Fibroblast of skin of left quadriceps (primary cell): ENCODE measurements around the gene TMEM54.

Source experiments
- DNase-seq, 2 experiments: peaks; one replicate each; pipeline ENCODE4 v3.0.0-alpha.2; 2013; ENCODE audit warnings: low read depth in 2 of 2

Gene TMEM54

GRCh38 chr1:32895325-32896215, 5.6 kb downstream of the TMEM54 start:
- DNase-seq = no peak

- no peak for DNase-seq
Observed at GRCh38 chr1:32894681-32895080, 6.5 kb downstream of the TMEM54 start.

- no peak for DNase-seq
Observed at GRCh38 chr1:32894019-32894600, 7.1 kb downstream of the TMEM54 start.

GRCh38 chr1:32893198-32894018, 7.8 kb downstream of the TMEM54 start:
- DNase-seq = no peak

- DNase-seq = no peak
Observed at GRCh38 chr1:32892368-32893197, 8.6 kb downstream of the TMEM54 start.

GRCh38 chr1:32891630-32892029, 9.6 kb downstream of the TMEM54 start:
- DNase-seq = no peak

- DNase-seq = no peak
Observed at GRCh38 chr1:32891241-32891570, 10.0 kb downstream of the TMEM54 start.

- DNase-seq = no peak
Observed at GRCh38 chr1:32890516-32891240, 10.5 kb downstream of the TMEM54 start.

GRCh38 chr1:32889731-32890278, 11.4 kb downstream of the TMEM54 start:
- DNase-seq = no peak

- no peak for DNase-seq
Observed at GRCh38 chr1:32888677-32889420, 12.3 kb downstream of the TMEM54 start.

- DNase-seq = no peak
Observed at GRCh38 chr1:32888134-32888533, 13.1 kb downstream of the TMEM54 start.

- DNase-seq = no peak
Observed at GRCh38 chr1:32887623-32888022, 13.6 kb downstream of the TMEM54 start.

GRCh38 chr1:32886828-32887414, 14.3 kb downstream of the TMEM54 start:
- DNase-seq = no peak

GRCh38 chr1:32886004-32886827, 15.0 kb downstream of the TMEM54 start, which contains the start of gene HPCA:
Gene HPCA, plus strand, starts transcription at chr1:32886491. Its CDS starts 2,408 bp downstream, at chr1:32888899.
- no peak for DNase-seq

GRCh38 chr1:32885676-32886003, 15.5 kb downstream of the TMEM54 start:
- DNase-seq = no peak

GRCh38 chr1:32884726-32885125, 16.5 kb downstream of the TMEM54 start:
- no peak for DNase-seq

GRCh38 chr1:32884032-32884372, 17.2 kb downstream of the TMEM54 start:
- DNase-seq = no peak

GRCh38 chr1:32883338-32884031, 17.7 kb downstream of the TMEM54 start:
- no peak for DNase-seq
